Hypothalamus (tissue), 51 donors: Measurements from ENCODE around the gene COMT.
A peak's percentile ranks its signal among the peaks of the same experiment; 100 is the strongest.
"Not testable (repeated sequence)": the region's sequence is repeated elsewhere in the genome, so short reads cannot be mapped to it uniquely, and the experiment has no call there.

Experiments used
- DNase-seq, 51 donors: peaks; one replicate each; lab custom pipeline; 2025; lab: John Stamatoyannopoulos, UW

COMT gene

GRCh38 chr22:19906864-19907263 is 34.7 kb upstream of the COMT start:
- not testable (repeated sequence) for DNase-seq

GRCh38 chr22:19907902-19908301 is 33.7 kb upstream of the COMT start:
- DNase-seq = not testable (repeated sequence)

GRCh38 chr22:19909350-19910179 is 32.0 kb upstream of the COMT start:
- DNase-seq = peak in 50 of 51 donors; percentile 4 to 85 (median 58)

- no peak for DNase-seq
These were observed 31.3 kb upstream of the COMT start for GRCh38 chr22:19910180-19910744.

- DNase-seq = no peak
These were observed 29.9 kb upstream of the COMT start for GRCh38 chr22:19911540-19912270.

GRCh38 chr22:19912271-19912999 is 29.1 kb upstream of the COMT start:
- no peak for DNase-seq

- no peak for DNase-seq
These were observed 28.1 kb upstream of the COMT start for GRCh38 chr22:19913337-19913936.

- DNase-seq = no peak
These were observed 27.2 kb upstream of the COMT start for GRCh38 chr22:19914201-19914943.

- DNase-seq = no peak
These were observed 26.2 kb upstream of the COMT start for GRCh38 chr22:19915287-19915954.

- no peak for DNase-seq
These were observed 25.6 kb upstream of the COMT start for GRCh38 chr22:19916006-19916405.

- no peak for DNase-seq
These were observed 24.6 kb upstream of the COMT start for GRCh38 chr22:19916941-19917340.

- no peak for DNase-seq
These were observed 24.0 kb upstream of the COMT start for GRCh38 chr22:19917389-19918138.

- no peak for DNase-seq
These were observed 23.1 kb upstream of the COMT start for GRCh38 chr22:19918332-19919106.

GRCh38 chr22:19919701-19920363 is 21.7 kb upstream of the COMT start:
- no peak for DNase-seq

GRCh38 chr22:19921544-19922081 is 20.0 kb upstream of the COMT start:
- DNase-seq = no peak

GRCh38 chr22:19923914-19924513 is 17.6 kb upstream of the COMT start:
- no peak for DNase-seq
